Measurements from ENCODE around the gene SEMA3D.

GRCh38 chr7:85221796-85222195, 34.9 kb upstream of the SEMA3D start:
- TF ChIP-seq EZH2 (IDR thresholded peaks at IDR 0.05; ENCODE audit: borderline replicate concordance, low read depth, low read length, poor library complexity, severe bottlenecking), result no peak
- TF ChIP-seq CTCF (conservative IDR thresholded peaks at IDR 0.05; ENCODE audit: low read depth, low read length), result no peak

Data from A673 (cell line).